GM18519 (cell line): ENCODE data around the gene USP31.

Experiments used
- ATAC-seq: cut with Tn5 transposase; IDR thresholded peaks from one replicate; pipeline ENCODE4 v1.9.1; 2021; ENCODE audit warnings: mild to moderate bottlenecking, moderate library complexity; ENCODE audit not compliant: unreplicated experiment, low FRiP score

The USP31 gene

DNA sequence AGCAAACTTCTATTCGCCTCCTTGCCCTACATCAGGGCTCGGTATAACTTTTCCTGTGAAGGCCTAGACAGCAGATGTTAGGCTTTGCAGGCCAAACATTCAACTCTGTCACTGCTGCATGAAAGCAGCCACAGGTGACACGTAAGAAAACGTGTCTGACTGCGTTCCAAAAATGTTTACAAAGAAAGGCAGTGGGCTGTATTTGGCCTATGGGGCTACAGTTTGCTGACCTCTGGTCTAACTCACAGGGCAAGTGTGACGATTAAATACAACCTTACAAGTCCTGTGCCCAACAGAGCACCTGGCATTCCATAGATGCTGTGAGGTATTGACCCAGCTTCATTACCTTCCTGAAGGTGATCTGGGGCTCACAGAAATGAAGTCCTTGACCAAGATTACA lies 79.4 kb downstream of the USP31 start:
- no peak for ATAC-seq

- ATAC-seq = no peak
Measured at GRCh38 chr16:23068079-23068736, 81.0 kb downstream of the USP31 start.

GRCh38 chr16:23066676-23067075 lies 82.6 kb downstream of the USP31 start:
- ATAC-seq = no peak

DNA sequence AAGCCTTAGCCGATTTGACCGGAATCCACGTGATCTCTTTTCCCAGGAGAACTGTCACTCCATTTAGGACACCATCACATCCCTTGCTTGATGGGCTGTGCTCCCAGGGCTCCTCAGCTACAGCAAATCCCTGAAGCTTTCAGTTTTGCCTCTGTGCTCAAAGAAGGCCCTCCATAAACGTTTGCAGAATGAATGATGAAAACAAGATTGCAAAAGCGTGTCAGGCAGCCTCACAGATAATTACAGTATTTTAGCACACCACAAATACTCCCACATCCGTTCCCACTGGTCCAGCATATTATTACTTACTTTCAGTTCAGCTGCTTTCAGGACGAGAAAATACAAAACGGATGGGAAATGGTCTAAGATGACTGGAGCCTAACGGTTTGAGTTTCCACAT lies 84.6 kb downstream of the USP31 start:
- ATAC-seq = no peak

DNA sequence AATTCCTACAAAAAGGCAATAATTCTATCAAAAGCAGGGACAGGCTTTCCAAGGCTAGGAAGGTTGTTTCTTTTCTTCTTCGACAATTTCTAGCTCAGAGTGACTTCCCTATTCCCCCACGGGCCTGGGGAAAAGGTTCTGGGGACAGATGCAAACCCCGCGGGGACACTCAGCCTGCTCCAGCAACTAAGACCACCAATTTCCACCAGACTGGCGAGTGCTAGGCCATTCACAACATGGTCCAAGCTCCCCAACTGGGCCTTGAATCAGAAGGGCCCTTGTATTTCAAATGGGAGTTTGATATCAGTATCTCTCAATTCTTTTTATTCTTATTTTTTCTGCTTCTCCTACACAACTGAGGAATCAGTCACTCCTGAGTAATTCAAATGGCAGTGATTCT lies 86.7 kb downstream of the USP31 start:
- no peak for ATAC-seq

DNA sequence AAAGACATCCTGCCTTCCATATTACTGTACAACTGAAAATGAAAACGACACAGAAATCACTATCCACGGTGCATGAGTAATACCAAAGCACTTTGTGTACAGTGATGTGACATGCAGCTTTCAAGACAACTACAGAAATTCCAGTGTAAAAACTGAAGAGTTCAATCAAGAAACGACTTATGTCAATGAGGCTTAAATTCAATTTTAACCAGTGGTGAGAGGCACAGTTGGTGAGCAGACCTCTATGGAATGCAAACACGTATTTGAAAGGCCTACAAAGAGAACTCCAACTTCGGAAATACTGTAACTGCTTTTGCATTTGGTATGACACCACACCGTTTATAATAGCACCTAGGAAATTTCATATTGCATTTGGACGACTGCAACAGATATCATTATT lies 87.6 kb downstream of the USP31 start:
- no peak for ATAC-seq

DNA sequence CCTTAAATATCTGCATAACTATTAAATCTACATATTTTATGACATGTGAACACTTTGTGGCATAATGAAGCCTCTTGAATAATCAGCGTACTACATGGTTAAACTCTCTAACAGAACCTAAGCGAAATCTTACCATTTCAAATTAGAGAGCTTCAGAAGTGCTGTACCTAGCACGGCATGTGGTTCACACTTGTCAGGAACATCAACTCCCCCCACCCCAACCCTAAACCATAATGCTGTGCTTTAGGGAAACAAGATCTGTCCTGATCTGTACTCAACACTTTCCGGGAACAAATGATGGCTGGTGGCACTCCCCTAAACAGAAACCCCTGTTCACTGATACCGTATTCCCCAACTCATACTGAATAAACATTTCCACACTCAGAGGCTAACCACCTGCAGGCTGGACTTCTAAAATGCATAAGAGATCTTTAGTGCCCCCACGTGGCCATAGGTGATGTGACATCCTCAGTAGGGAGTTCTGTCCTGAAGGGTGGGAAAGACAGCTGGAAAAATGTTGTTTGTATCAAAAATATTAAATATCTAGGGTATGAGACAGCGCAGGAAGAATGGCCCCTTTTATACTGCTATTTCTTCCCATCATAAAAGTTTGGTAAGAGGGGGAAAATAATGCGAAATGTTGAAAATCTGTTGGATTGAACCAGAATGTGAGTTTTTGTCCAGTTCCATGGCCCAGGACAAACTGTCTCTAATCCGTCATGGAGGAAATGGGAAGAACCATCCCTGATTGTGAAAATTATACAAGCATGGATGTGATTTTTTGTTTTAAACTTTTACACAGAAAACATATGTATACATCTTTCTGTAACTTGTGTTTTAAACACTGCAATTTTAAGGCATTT lies 88.6 kb downstream of the USP31 start:
- no peak for ATAC-seq

DNA sequence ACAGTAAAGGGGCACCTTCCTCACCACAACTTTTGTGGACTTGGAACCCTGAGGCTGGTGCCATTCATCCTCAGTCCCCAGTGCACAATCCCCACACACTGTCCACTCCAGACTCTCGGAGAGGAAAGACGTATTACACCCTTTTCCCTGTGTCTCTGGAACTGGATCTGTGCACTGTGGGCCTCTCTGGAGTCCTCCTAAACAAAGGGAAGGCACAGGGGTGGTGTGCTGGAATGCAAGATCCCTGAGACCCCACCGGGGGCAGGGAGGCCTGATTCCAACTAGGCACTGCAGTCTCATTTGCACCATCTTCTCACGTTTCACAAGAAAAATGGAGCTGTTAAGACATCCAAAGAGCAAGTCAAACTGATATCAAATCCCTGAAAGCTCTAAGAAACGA lies 89.8 kb downstream of the USP31 start:
- no peak for ATAC-seq

DNA sequence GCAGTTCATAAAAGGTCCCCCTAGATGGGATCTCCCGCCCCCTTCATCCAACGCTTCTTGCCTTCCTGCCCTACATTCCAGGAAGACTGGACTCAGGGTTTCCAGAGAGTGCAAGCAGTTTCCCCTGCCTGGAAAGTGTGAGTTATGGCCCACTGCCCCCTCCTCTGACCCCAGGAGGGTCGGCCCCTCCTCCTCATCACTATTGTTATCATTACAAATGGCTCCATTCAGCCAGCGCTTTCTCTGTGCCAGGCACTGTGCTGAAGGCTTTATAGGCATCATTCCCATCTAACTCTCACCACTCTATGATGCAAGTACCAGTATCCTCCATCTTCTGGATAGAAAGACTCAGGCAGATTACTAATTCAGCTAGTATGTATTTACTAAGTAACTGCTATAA lies 90.7 kb downstream of the USP31 start:
- no peak for ATAC-seq

DNA sequence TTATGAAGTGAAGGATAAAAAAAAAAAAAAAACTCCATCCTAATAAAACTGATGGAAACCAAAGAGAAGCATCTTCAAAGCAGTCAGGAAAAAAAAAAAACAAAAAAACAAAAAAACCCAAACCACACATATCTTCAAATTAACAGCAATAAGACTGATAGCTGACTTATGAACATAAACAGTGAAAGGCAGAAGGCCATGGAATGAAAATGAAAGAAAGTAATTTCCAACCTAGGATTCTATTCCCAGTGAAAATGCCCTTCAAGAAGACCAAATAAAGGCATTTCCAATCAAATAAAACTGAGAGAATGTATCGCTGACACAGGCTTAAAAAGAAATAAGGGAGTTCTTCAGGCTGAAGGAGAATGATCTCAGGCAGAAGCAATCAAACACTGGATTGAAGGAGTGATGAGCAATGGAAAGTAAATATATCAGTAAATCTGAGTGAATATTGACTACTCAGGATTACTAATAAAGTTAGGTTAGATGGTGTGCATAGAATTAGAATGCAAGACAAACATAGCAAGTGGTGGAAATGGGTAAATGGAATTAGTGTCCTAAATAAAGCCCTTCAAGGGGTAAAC lies 92.1 kb downstream of the USP31 start:
- ATAC-seq = no peak

DNA sequence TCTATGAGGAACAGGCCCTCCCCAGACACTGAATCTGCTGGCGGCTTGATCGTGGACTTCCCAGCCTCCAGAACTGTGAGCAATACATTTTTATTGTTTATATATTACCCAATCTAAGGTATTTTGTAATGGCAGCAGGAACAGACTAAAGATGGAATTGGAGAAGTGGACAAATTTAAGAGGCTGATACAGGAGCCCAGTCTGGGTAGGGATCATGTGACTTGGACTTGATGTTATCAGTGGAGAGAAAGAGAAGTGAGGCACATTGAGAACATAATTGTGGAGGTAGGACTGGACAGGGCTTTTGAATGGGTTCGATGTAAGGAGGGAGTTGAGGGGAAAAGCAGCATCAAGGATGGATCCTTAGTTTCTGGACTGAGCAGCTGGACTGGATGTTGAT lies 93.8 kb downstream of the USP31 start:
- no peak for ATAC-seq

GRCh38 chr16:23052908-23053580 lies 96.2 kb downstream of the USP31 start:
- no peak for ATAC-seq

- no peak for ATAC-seq
Measured at GRCh38 chr16:23052221-23052620, 97.0 kb downstream of the USP31 start.

DNA sequence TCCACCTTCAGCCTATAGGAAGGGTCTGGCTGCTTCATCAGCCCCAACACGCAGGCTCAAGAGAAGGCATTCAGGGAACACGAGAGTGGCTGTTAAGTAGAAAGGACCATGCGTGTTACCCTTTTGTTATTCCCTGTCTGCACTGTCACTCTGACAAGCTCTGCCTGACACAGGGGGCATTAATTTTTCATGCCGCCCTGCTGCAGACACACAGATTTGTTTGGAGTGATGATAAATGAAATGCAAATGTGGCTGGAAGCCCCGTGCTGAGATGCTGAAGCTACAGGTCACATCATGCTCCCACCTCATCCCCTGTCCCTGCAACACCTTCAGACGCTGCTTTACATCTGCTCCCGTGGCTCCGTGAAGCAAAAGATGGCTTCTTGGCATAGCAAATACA lies 97.7 kb downstream of the USP31 start:
- no peak for ATAC-seq

GRCh38 chr16:23048164-23048563 lies 101.1 kb downstream of the USP31 start:
- ATAC-seq = no peak

DNA sequence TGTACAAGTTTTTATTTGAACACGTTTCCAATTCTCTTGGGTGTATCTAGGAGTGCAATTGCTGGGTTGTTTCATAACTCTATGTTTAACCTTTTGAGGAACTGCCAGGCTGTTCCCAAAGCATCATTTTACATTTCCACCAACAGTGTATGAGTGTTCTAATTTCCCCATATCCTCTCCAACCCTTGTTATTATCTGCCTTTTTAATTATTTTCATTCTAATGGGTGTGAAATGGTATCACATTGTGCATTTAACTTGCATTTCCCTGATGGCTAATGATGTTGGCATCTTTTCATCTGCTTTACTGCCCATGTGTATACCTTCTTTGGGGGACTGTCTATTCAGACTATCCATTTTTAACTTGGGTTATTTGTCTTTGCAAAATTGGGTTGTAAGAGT lies 104.2 kb downstream of the USP31 start:
- no peak for ATAC-seq

DNA sequence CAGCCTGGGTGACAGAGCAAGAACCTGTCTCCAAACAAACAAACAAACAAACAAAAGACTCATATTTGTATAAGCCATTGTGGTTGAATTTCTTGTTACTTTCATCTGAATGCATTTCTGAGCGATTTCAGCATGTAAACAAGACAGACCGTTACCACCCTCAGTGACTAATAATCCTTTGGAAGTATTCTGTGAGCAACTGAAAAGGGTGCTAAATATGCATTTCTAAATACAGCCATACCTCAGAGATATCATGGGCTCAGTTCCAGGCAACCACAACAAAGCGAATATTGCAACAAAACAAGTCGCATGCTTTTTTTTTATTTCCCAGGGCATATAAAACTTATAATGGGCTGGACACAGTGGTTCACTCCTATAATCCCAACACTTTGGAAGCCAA lies 109.0 kb downstream of the USP31 start:
- no peak for ATAC-seq

DNA sequence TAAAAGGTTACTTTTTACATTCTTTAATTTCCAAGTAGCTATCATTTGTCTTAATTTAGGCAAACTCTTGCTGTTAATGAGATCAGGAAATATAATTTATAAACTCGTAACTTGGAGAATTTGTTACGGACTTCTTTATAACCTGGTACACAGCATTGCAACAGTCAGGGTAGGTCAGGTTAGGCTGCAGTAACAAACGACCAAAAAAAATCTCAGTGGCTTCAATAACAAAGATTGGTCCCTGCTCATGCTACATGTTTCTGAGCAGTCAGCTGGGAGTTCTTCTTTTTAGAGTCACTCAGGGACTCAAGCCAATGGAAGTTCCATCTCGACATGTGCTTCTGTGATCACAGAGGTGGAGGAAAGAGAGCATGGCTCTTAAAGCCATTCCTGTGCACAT lies 110.1 kb downstream of the USP31 start:
- no peak for ATAC-seq

- no peak for ATAC-seq
Measured at GRCh38 chr16:23035240-23035639, 114.0 kb downstream of the USP31 start.

DNA sequence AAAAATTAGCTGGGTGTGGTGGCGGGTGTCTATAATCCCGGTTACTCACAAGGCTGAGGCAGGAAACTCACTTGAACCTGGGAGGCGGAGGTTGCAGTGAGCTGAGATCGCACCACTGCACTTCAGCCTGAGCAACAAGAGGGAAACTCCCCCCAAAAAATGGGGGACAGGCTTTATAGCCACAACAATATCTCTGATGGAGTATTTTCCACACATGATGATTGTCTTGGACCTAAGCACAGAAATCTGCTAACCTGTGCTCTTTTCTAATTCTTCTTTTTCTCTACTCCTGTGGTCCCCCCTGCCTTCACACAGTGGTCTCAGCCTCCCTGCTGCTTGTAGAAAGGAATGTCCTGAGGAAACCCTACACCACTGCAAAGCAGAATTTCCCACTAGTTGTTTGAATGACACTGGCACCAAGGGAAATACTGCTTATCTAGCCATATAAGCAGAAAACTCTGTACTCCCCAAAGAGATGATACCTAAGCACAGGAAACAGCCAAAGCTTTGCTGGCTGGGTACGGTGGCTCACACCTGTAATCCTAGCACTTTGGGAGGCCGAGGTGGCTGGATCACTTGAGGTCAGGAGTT lies 117.6 kb downstream of the USP31 start:
- no peak for ATAC-seq
